Stimulated activated CD4-positive, alpha-beta T cell treated with anti-CD3 and anti-CD28 coated beads, Interleukin-4, amount 100 ng/mL, for 48 hours (primary cell): ENCODE measurements around the gene ATRX.
"Not testable (repeated sequence)": the region's sequence is repeated elsewhere in the genome, so short reads cannot be mapped to it uniquely, and the experiment has no call there.

Source experiments
- DNase-seq, 2 donors: peaks; one replicate each; pipeline ENCODE4 v3.0.0-alpha.2; 2020; ENCODE audit warnings: low read depth in 2 of 2

The ATRX gene

GRCh38 chrX:77628294-77629025 lies 157.6 kb downstream of the ATRX start:
- no peak for DNase-seq

- no peak for DNase-seq
Observed at GRCh38 chrX:77622672-77623071, 163.3 kb downstream of the ATRX start.

- no peak for DNase-seq
Observed at GRCh38 chrX:77622233-77622632, 163.8 kb downstream of the ATRX start.

GRCh38 chrX:77621453-77621852 lies 164.6 kb downstream of the ATRX start:
- DNase-seq = not testable (repeated sequence)

- no peak for DNase-seq
Observed at GRCh38 chrX:77617206-77617605, 168.8 kb downstream of the ATRX start.

- no peak for DNase-seq
Observed at GRCh38 chrX:77603635-77604336, 182.2 kb downstream of the ATRX start.

GRCh38 chrX:77597511-77597910 lies 188.5 kb downstream of the ATRX start:
- no peak for DNase-seq

- DNase-seq = no peak
Observed at GRCh38 chrX:77597090-77597489, 188.9 kb downstream of the ATRX start.

- no peak for DNase-seq
Observed at GRCh38 chrX:77595848-77596247, 190.2 kb downstream of the ATRX start.

- DNase-seq = no peak
Observed at GRCh38 chrX:77572322-77572721, 213.7 kb downstream of the ATRX start.

- DNase-seq = no peak
Observed at GRCh38 chrX:77565278-77565677, 220.7 kb downstream of the ATRX start.

GRCh38 chrX:77564823-77565222 lies 221.2 kb downstream of the ATRX start:
- DNase-seq = no peak

GRCh38 chrX:77561372-77561771 lies 224.6 kb downstream of the ATRX start:
- no peak for DNase-seq

GRCh38 chrX:77556276-77556675 lies 229.7 kb downstream of the ATRX start:
- DNase-seq = no peak

GRCh38 chrX:77548751-77549150 lies 237.3 kb downstream of the ATRX start:
- DNase-seq = no peak

GRCh38 chrX:77539778-77540177 lies 246.2 kb downstream of the ATRX start:
- not testable (repeated sequence) for DNase-seq

GRCh38 chrX:77531261-77531660 lies 254.8 kb downstream of the ATRX start:
- not testable (repeated sequence) for DNase-seq

- no peak for DNase-seq
Observed at GRCh38 chrX:77528034-77528433, 258.0 kb downstream of the ATRX start.

- no peak for DNase-seq
Observed at GRCh38 chrX:77527233-77528001, 258.6 kb downstream of the ATRX start.

- DNase-seq = no peak
Observed at GRCh38 chrX:77519765-77520164, 266.3 kb downstream of the ATRX start.

GRCh38 chrX:77514177-77514576 lies 271.8 kb downstream of the ATRX start:
- no peak for DNase-seq

GRCh38 chrX:77510007-77510406 lies 276.0 kb downstream of the ATRX start:
- no peak for DNase-seq

- DNase-seq = no peak
Observed at GRCh38 chrX:77505227-77505626, 280.8 kb downstream of the ATRX start.
